HG02623 (cell line): ENCODE results near the gene EFNA1.

Source experiments
- ATAC-seq: cut with Tn5 transposase; IDR thresholded peaks from one replicate; pipeline ENCODE4 v1.9.1; 2021; ENCODE audit warnings: moderate library complexity; ENCODE audit not compliant: unreplicated experiment

EFNA1 gene

GRCh38 chr1:155127105-155127966 is at the start of gene EFNA1:
Gene EFNA1, plus strand, starts transcription at chr1:155127876. Its CDS starts 102 bp downstream, at chr1:155127978.
- ATAC-seq, result no peak

DNA sequence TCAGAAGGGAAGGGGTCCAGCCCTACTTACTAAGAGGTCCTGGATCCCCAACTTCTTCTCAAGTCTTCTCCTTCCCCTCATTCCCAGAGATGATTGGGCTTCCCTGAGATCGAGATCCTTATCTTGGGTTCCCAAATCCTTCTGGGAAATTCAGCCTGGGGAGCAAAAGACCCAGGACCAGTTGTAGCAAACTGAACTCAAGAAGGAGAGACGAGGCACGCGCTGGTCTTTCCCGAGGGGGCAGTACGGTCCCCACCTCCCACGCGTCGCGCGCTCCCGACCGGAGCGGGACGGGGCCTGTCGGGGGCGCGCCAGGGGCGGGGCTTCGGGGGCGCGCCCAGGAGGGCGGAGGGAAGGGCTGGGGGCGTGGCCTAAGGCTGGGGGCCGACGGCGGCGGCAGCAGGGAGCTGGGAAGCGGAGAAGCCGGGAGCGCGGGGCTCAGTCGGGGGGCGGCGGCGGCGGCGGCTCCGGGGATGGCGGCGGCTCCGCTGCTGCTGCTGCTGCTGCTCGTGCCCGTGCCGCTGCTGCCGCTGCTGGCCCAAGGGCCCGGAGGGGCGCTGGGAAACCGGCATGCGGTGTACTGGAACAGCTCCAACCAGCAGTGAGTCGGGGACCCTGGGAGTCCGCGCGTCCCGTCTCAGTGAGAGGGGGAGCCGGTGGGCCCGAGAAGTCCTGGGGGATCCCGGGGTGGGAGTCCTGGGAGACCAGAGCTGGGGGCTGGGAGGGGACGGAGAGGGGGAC is 49.0 kb upstream of the EFNA1 start, which contains the start of gene EFNA3:
EFNA3 (plus strand) TSS at position 369 of the 741 bp plus-strand sequence; CDS start at position 474, 105 bp downstream.
- peak; percentile 44 for ATAC-seq

DNA sequence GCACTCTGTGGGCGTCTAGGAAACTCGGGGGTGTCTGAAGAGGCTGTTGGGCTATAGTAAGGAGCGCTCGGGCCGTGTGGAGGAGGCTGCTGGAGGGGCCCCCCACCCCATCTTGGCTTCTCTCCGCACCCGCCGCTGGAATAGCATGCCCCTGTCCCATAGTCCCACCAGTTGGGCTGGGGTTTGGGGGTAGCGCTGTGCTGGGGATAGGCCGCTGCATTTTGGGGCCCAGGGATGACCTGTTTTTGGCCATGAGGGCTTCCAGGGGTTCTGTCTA is 48.5 kb upstream of the EFNA1 start:
- ATAC-seq, result no peak

GRCh38 chr1:155079487-155080311 is 48.0 kb upstream of the EFNA1 start:
- no peak for ATAC-seq

DNA sequence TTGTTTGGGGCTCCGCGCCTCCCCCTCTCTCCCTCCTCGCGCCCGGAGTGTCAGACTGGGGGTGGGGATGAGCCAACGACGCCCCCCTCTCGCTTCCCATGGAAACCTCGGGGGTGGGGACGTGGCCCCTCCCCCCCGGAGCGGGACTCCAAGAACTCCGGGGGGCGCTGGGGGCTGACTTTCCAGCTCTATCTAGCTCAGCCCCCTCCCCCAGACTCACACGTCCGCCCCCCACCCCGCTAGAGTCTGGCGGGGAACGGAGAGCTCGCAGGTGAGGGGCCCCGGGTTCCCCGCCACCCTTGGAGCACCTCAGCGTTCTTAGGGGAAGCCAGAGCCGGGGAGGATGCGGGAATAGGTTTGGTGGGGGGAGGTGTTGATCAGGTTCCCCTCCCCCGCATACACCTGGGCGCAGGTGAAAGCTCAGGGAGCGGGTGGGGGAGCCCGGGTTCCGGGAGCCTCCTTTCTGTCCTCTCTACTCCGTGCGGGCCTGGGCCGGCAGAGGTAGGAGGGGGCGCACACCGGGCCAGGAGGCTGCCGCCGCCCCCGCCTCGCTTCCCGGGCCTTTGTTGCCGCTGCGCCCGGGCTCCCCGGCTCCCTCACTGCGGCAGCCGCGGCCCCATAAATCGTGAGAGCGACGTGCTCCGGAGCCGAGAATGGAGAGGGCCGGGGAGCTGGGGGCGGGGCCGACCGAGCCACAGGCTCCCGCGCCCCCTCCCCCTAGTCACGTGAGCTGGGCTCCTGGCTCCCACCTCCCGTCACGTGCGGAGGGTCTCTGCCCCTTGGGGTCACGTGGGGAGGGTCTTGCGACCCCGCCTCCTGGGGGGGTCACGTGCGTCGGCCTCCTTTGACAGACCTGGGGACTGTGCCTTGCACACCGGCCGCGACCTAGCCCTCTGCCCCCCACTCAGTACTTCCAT is 47.1 kb upstream of the EFNA1 start:
- no peak for ATAC-seq

GRCh38 chr1:155081472-155082300 is 46.0 kb upstream of the EFNA1 start:
- ATAC-seq, result no peak

DNA sequence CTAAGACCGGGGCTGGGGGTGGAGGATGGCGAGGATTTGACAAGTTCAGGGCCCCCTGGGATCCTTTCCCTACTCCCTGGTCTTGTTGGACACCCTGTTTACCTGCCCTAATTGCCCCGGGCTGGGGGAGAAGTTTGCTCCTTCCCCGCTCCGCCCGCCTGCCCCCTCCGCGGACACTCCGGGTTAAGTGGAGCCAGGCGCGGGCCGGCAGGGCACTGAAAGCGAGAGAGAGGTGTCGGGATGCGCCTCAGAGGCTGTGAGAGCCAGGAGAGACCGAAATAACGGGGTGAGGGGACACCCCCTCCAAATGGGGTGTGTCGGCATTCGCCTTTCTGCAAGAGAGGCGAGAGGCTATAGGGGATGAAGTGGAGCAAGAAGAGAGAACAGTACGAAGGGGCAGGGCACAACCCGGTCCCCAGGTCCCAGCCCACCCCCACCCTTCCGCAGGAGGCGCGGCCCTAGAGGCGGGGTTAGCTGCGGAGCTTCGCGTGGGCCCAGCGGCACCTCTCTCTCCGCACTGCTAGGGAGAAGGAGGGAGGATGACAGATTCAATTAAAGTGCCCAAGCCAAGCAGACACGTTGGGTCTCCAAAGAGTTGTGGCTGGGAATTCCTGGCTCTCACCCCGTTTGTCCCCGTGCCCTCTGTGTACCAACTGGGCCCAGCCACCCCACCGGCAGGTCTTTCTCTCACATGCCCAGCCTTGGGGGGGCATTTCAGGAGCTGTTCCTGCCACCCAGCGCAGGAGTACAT is 45.2 kb upstream of the EFNA1 start:
- no peak for ATAC-seq

DNA sequence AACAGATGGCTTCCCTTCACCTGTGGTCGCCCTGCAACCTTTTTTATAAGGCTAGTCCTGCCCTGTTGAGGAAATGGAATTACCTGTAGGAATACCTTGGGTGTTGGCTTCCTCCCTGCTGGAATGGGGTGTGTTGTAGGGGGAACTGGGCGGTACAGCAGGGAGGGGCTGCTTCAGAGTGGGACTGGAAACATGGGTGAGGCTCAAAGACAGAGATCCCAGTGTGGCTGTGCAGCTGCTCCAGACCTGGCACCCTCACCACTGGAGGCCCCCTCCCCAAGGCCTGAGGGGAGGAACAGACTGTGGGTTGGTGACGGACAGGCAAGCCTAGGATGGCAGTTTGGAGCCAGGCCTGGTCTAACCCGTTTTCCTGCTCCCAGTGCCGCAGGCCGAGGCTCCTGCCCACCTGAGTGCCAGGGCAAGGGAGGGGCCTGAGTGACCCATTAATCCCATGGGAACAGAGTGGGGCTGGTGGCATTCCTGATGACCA is 44.6 kb upstream of the EFNA1 start:
- no peak for ATAC-seq

- no peak for ATAC-seq
Observed at GRCh38 chr1:155083865-155084721, 43.6 kb upstream of the EFNA1 start.

GRCh38 chr1:155084722-155085503 is 42.8 kb upstream of the EFNA1 start:
- peak; percentile 70 for ATAC-seq

GRCh38 chr1:155085504-155086127 is 42.1 kb upstream of the EFNA1 start:
- ATAC-seq, result no peak

DNA sequence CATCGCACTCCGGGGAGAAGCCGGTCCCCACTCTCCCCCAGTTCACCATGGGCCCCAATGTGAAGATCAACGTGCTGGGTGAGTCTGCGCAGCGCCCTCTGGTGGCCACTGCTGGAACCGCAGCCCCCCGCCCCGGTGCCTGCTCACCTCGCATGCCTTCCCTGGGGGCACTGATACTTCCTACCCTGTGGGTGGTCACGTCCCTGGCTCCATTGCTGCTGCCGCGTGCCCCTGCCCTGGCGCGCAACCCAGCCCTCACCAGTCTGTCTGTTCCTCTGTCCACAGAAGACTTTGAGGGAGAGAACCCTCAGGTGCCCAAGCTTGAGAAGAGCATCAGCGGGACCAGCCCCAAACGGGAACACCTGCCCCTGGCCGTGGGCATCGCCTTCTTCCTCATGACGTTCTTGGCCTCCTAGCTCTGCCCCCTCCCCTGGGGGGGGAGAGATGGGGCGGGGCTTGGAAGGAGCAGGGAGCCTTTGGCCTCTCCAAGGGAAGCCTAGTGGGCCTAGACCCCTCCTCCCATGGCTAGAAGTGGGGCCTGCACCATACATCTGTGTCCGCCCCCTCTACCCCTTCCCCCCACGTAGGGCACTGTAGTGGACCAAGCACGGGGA is 41.4 kb upstream of the EFNA1 start:
- ATAC-seq, result no peak

DNA sequence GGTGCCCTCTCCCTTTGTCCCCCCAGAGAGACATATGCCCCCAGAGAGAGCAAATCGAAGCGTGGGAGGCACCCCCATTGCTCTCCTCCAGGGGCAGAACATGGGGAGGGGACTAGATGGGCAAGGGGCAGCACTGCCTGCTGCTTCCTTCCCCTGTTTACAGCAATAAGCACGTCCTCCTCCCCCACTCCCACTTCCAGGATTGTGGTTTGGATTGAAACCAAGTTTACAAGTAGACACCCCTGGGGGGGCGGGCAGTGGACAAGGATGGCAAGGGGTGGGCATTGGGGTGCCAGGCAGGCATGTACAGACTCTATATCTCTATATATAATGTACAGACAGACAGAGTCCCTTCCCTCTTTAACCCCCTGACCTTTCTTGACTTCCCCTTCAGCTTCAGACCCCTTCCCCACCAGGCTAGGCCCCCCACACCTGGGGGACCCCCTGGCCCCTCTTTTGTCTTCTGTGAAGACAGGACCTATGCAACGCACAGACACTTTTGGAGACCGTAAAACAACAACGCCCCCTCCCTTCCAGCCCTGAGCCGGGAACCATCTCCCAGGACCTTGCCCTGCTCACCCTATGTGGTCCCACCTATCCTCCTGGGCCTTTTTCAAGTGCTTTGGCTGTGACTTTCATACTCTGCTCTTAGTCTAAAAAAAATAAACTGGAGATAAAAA is 40.7 kb upstream of the EFNA1 start:
- no peak for ATAC-seq

GRCh38 chr1:155091071-155092051 is 36.3 kb upstream of the EFNA1 start:
- no peak for ATAC-seq
